Posterior cingulate gyrus (tissue), 11 donors: ENCODE measurements around the gene C11orf98.
A peak's percentile ranks its signal among the peaks of the same experiment; 100 is the strongest.
"Not testable (repeated sequence)": the region's sequence is repeated elsewhere in the genome, so short reads cannot be mapped to it uniquely, and the experiment has no call there.

Experiments
- DNase-seq, 10 donors: peaks; one replicate each; pipeline versions ENCODE4 v3.0.0 to v3.0.0-alpha.2; 2020 to 2021; ENCODE audit warnings: mixed read lengths in 3 of 10
- intact Hi-C: fragments of 100-400 bp; cut with DNase I; formaldehyde crosslinking; loops from one replicate; pipeline ENCODE4 v1.15.1; 2023

C11orf98 gene

GRCh38 chr11:62688491-62688890 is 23.5 kb upstream of the C11orf98 start:
- intact Hi-C loops = no loop called here
- DNase-seq = no peak

GRCh38 chr11:62687508-62688396 is 22.7 kb upstream of the C11orf98 start:
- peak in 2 of 10 donors; percentile 58 to 59 for DNase-seq
- intact Hi-C loops = no loop called here

GRCh38 chr11:62682518-62682917 is 17.5 kb upstream of the C11orf98 start:
- no peak for DNase-seq
- intact Hi-C loops = no loop called here

- intact Hi-C loops = no loop called here
- DNase-seq = peak in 2 of 10 donors; percentile 29 to 49
Observed at GRCh38 chr11:62680825-62681240, 15.8 kb upstream of the C11orf98 start.

GRCh38 chr11:62678770-62679696 is 14.0 kb upstream of the C11orf98 start, which contains the start of gene UBXN1:
Gene UBXN1 (minus strand): TSS chr11:62679073. CDS start chr11:62678923, 150 bp downstream.
- DNase-seq = peak; percentile 83 to 98 (median 88)
- intact Hi-C loops = loop anchor here (1.0 kb wide), 1 partner anchor 26 kb away; the partner anchor contains the start of gene INTS5

GRCh38 chr11:62678433-62678769 is 13.4 kb upstream of the C11orf98 start:
- no peak for DNase-seq
- intact Hi-C loops = no loop called here

GRCh38 chr11:62677714-62678113 is 12.7 kb upstream of the C11orf98 start:
- intact Hi-C loops = no loop called here
- peak in 2 of 10 donors; percentile 11 to 22 for DNase-seq

- intact Hi-C loops = no loop called here
- DNase-seq = no peak
Observed at GRCh38 chr11:62677156-62677555, 12.1 kb upstream of the C11orf98 start.

GRCh38 chr11:62676698-62677097 is 11.7 kb upstream of the C11orf98 start:
- intact Hi-C loops = no loop called here
- DNase-seq = peak in 2 of 10 donors; percentile 43 to 59

GRCh38 chr11:62675415-62675814 is 10.4 kb upstream of the C11orf98 start:
- peak in 2 of 10 donors; percentile 6 to 31 for DNase-seq
- intact Hi-C loops = not testable (repeated sequence)

GRCh38 chr11:62673196-62673525 is 8.2 kb upstream of the C11orf98 start:
- intact Hi-C loops = no loop called here
- no peak for DNase-seq

GRCh38 chr11:62671608-62672389 is 6.8 kb upstream of the C11orf98 start, which contains the start of the genes LBHD1 and UQCC3:
Gene LBHD1 (minus strand): TSS chr11:62672267. CDS start chr11:62670031, 2,236 bp downstream.
Gene UQCC3 (plus strand): TSS chr11:62671673. CDS start chr11:62671746, 73 bp downstream.
- peak; percentile 69 to 96 (median 79) for DNase-seq
- intact Hi-C loops = loop anchor here (2.0 kb wide), 1 partner anchor 19 kb away; the partner anchor contains the start of gene INTS5

GRCh38 chr11:62671236-62671607 is 6.2 kb upstream of the C11orf98 start:
- DNase-seq = no peak
- intact Hi-C loops = loop anchor here (2.0 kb wide), 1 partner anchor 18 kb away; the partner anchor contains the start of gene INTS5

- DNase-seq = peak in 2 of 10 donors; percentile 19 to 24
- intact Hi-C loops = loop anchor here (2.0 kb wide), 1 partner anchor 17 kb away; the partner anchor contains the start of gene INTS5
Observed at GRCh38 chr11:62669420-62670161, 4.6 kb upstream of the C11orf98 start.

GRCh38 chr11:62667460-62667859 is 2.5 kb upstream of the C11orf98 start:
- intact Hi-C loops = no loop called here
- DNase-seq = peak in 1 of 10 donors; percentile 6

GRCh38 chr11:62666259-62666926 is 1.4 kb upstream of the C11orf98 start:
- intact Hi-C loops = no loop called here
- peak in 3 of 10 donors; percentile 18 to 72 (median 54) for DNase-seq

- DNase-seq = peak in 9 of 10 donors; percentile 30 to 92 (median 55)
- intact Hi-C loops = no loop called here
Observed at GRCh38 chr11:62665599-62666258, 719 bp upstream of the C11orf98 start.
